Peyer's patch (tissue), 4 donors: Measurements from ENCODE around the gene B3GAT3. TPM values are rescaled to one million over a fixed set of nuclear protein-coding genes. Genes with fewer than 3 reads are reported as not detected.
A peak's percentile ranks its signal among the peaks of the same experiment; 100 is the strongest.

Source experiments
- DNase-seq, 3 donors: peaks; one replicate each; pipeline ENCODE4 v3.0.0-alpha.2; 2017 to 2019
- H3K27ac ChIP-seq, 4 donors: fragments of 200-600 bp; sonication (generic); one replicate each; pipeline ENCODE4 v1.5.1; 2016 to 2019
- H3K27me3 ChIP-seq, 2 donors: fragments of 200-600 bp; sonication (generic); one replicate each; pipeline ENCODE4 v1.5.1; 2019
- H3K36me3 ChIP-seq, 3 donors: fragments of 200-600 bp; sonication (generic); one replicate each; pipeline ENCODE4 v1.5.1; 2016 to 2019
- H3K4me1 ChIP-seq, 4 donors: fragments of 200-600 bp; sonication (generic); one replicate each; pipeline ENCODE4 v1.5.1; 2016 to 2019
- H3K4me3 ChIP-seq, 4 donors: fragments of 200-600 bp; sonication (generic); 1 replicate in 3 of 4; 2 replicates in 1 of 4; pipeline ENCODE4 v1.5.1; 2016 to 2019; ENCODE audit warnings: mild to moderate bottlenecking in 1 of 4
- H3K9me3 ChIP-seq, 4 donors: fragments of 200-600 bp; sonication (generic); one replicate each; pipeline ENCODE4 v1.5.1; 2016 to 2019; ENCODE audit warnings: mild to moderate bottlenecking in 1 of 4
- POLR2A ChIP-seq, 2 donors: fragments of 450-650 bp; IDR thresholded peaks; one replicate each; pipeline ENCODE4 v1.5.1; 2017; ENCODE audit warnings: antibody characterized with exemption in 2 of 2, mild to moderate bottlenecking in 2 of 2, moderate library complexity in 2 of 2
- total RNA-seq, 4 donors: library from RNA; depleted of rRNA; stranded (reverse); fragments of >200 nt; gene quantifications; one replicate each; pipeline ENCODE4 v1.1.0, GENCODE V29; 2016
- TF ChIP-seq, protein P1 (sequence below), 6 experiments: fragments of 450-650 bp in 4 of 6; fragments of 200-600 bp in 2 of 6; sonication (generic) in 1 of 6; IDR thresholded peaks; one replicate each; pipeline ENCODE4 v1.5.1; 2017 to 2019; ENCODE audit warnings: antibody characterized with exemption in 6 of 6, mild to moderate bottlenecking in 3 of 6, moderate library complexity in 1 of 6

The B3GAT3 gene
- total RNA-seq, 4 donors from 2014 or later: 26.6 to 88.3 (median 38.0) TPM

DNA sequence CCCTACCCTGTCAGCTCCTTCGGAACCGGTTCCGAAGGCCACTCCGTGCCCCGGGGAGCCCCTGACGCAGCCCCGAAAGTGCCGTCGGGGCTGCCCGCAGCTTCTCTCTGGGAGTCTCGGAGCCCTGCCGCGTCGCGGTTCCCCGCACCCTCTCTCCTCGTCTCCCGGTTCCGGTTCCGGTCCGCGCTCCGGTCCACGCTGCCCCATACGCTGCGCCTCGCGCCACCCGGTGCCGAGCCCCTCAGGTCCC is 20.7 kb downstream of the B3GAT3 start:
- Histone ChIP-seq H3K27ac (peak overlapping the region; percentile 94 to 99 (median 98)), H3K9me3 (no peaks in the 10 kb centered on the region), H3K4me1 (peaks cover 6 to 36% (median 13%) of the 10 kb centered on the region in 4 donors), H3K27me3 (no peaks in the 10 kb centered on the region), H3K4me3 (peak overlapping the region; percentile 76 to 100 (median 96)), H3K36me3 (peaks cover 0 to 38% (median 0%) of the 10 kb centered on the region in 3 donors)
- TF ChIP-seq, protein P1, sequence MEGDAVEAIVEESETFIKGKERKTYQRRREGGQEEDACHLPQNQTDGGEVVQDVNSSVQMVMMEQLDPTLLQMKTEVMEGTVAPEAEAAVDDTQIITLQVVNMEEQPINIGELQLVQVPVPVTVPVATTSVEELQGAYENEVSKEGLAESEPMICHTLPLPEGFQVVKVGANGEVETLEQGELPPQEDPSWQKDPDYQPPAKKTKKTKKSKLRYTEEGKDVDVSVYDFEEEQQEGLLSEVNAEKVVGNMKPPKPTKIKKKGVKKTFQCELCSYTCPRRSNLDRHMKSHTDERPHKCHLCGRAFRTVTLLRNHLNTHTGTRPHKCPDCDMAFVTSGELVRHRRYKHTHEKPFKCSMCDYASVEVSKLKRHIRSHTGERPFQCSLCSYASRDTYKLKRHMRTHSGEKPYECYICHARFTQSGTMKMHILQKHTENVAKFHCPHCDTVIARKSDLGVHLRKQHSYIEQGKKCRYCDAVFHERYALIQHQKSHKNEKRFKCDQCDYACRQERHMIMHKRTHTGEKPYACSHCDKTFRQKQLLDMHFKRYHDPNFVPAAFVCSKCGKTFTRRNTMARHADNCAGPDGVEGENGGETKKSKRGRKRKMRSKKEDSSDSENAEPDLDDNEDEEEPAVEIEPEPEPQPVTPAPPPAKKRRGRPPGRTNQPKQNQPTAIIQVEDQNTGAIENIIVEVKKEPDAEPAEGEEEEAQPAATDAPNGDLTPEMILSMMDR (IDR thresholded peaks at IDR 0.05): no peak
- no peak for TF ChIP-seq POLR2A (IDR thresholded peaks at IDR 0.05)
- peak; percentile 50 to 76 (median 69) for DNase-seq

DNA sequence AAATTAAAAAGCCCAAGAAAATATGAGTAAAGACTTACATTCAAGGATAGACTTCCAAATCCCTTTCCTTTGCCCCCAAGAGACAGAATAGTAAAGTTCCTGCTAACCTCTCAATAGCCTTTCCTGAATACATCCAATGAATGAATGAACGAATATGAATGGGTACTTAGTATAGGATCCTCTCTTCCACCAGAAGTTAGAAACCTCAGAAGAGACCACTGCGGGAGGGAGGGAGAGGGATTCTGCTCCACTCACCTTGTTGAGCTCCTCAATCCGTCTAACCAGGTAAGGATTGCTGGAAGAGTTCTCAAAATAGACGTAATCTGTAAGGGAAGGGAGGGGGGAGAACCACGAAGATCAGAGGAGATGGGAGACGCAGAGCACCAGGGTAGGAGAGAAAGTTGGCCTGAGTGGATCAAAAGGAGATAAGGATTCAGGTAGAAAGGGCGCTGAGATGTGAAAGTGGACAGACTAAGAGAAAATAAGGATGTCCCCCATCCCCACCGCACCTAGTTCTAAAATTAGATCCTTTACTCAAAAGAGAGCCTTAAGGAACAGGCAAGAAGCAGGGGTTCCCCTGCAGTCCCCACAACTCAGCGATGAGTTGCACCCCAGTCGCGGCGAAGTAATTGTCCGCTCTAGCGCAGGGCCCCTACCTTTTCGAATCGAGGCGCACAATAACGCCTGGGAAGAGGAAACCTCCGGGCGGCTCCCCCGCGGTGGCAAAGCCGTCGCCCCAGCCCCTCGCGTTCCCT is 21.2 kb downstream of the B3GAT3 start:
- H3K36me3 ChIP-seq: peaks cover 0 to 38% (median 0%) of the 10 kb centered on the region in 3 donors
- H3K9me3 ChIP-seq: no peaks in the 10 kb centered on the region
- H3K27ac ChIP-seq: peak overlapping the region; percentile 94 to 99 (median 98)
- peak overlapping the region; percentile 76 to 100 (median 96) for H3K4me3 ChIP-seq
- DNase-seq: no peak
- TF ChIP-seq, protein P1 (IDR thresholded peaks at IDR 0.05): no peak
- no peak for TF ChIP-seq POLR2A (IDR thresholded peaks at IDR 0.05)
- H3K27me3 ChIP-seq: no peaks in the 10 kb centered on the region
- peaks cover 6 to 36% (median 13%) of the 10 kb centered on the region in 4 donors for H3K4me1 ChIP-seq

DNA sequence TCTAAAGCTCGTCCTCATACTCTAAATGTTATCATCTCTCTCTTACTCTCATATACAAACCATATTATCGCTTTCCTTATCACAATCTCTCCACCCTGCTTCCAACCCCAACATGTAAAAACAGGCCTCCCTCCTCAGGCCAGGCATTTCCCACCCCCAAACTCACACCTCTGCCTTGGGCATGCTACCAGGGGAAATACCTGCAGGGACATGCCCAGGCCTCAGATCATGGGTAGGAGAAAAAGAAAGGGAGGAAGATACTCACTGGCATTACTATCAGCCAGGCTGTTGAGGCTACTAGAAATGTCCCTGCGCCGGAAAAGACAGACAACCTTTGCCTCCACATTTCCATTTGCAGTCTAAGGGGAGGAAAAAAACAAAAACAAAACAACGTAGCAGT is 21.9 kb downstream of the B3GAT3 start:
- TF ChIP-seq, protein P1 (IDR thresholded peaks at IDR 0.05): no peak
- no peak for TF ChIP-seq POLR2A (IDR thresholded peaks at IDR 0.05)
- Histone ChIP-seq H3K4me3 (peak overlapping the region in 3 of 4 donors; percentile 76 to 97 (median 96)), H3K27me3 (no peaks in the 10 kb centered on the region), H3K9me3 (no peaks in the 10 kb centered on the region), H3K4me1 (peaks cover 6 to 36% (median 13%) of the 10 kb centered on the region in 4 donors), H3K27ac (peak overlapping the region; percentile 63 to 99 (median 96)), H3K36me3 (peaks cover 0 to 40% (median 0%) of the 10 kb centered on the region in 3 donors)
- no peak for DNase-seq

DNA sequence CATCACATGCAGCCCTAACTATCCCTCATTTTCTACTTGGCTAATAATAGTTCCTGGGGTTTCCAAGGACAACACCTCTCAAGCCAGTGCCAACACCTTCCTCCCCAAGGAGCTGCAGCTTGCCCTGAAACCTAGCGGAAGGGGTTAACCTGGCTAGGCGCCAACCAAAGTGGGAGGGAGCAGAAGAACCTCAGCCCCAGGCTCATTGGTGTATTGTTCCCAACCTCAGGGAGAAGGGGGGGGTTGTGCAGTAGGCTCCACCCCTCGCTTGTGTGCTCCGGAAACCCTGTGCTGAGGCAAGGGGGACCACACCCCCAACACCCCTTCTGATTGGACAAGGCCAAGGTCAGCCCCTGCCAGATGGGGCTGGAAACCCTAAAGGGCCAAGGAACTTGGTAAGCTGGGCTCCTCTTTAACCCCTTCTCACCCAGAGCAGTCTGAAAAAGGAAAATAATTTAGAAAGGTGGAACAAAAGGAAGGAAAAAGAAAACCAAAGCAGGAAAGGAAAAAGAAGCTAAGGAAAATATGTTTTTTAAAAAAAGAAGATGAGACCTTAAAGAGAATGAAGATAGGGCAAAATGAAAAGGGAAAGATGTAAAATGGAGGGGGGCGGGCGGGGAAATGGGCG is 22.6 kb downstream of the B3GAT3 start:
- no peaks in the 10 kb centered on the region for H3K27me3 ChIP-seq
- DNase-seq: peak; percentile 86 to 97 (median 91)
- H3K4me3 ChIP-seq: peak overlapping the region in 2 of 4 donors; percentile 76 to 96
- H3K36me3 ChIP-seq: peaks cover 0 to 48% (median 0%) of the 10 kb centered on the region in 3 donors
- H3K27ac ChIP-seq: peak overlapping the region; percentile 63 to 99 (median 96)
- H3K9me3 ChIP-seq: no peaks in the 10 kb centered on the region
- peaks cover 6 to 36% (median 13%) of the 10 kb centered on the region in 4 donors for H3K4me1 ChIP-seq
- TF ChIP-seq POLR2A (IDR thresholded peaks at IDR 0.05): no peak
- TF ChIP-seq, protein P1 (IDR thresholded peaks at IDR 0.05): no peak

DNA sequence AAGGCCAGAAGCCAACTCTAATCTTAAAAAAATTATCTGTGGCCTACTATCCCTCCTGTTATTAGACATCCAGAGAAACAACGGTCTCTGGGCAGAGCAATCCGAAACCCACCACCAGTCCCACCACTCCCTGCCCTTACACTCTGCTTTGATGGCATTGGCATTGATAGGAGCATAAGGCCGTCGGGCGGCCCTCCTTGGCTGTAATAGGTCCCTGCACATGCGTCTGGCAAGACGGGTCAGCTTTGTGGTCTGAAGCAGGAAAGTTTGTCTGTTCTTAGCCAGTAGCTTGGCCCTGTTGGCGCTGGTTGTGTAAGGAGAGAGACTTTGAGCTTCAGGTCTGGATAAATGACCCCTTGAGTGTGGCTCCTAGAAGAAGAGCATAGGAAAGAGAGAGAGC is 26.7 kb downstream of the B3GAT3 start:
- Histone ChIP-seq H3K27ac (no peak overlapping the region), H3K4me1 (peaks cover 4 to 42% (median 16%) of the 10 kb centered on the region in 4 donors), H3K36me3 (peaks cover 0 to 54% (median 0%) of the 10 kb centered on the region in 3 donors), H3K4me3 (no peak overlapping the region), H3K9me3 (no peaks in the 10 kb centered on the region), H3K27me3 (no peaks in the 10 kb centered on the region)
- DNase-seq: no peak
- TF ChIP-seq POLR2A (IDR thresholded peaks at IDR 0.05): no peak
- TF ChIP-seq, protein P1 (IDR thresholded peaks at IDR 0.05): no peak
